Activated naive CD4-positive, alpha-beta T cell treated with anti-CD3 and anti-CD28 coated beads for 36 hours (primary cell): ENCODE results near the gene HOXC6. TPM values are rescaled to one million over a fixed set of nuclear protein-coding genes. Genes with fewer than 3 reads are reported as not detected.
A peak's percentile ranks its signal among the peaks of the same experiment; 100 is the strongest.

Experiments
- CTCF ChIA-PET: fragments of 350-600 bp; sonication (Branson Sonifier 250); formaldehyde crosslinking; loops from one replicate; lab custom pipeline; 2021; ENCODE audit warnings: antibody characterized with exemption; lab: Charles Lee
- DNase-seq: peaks from one replicate; pipeline ENCODE4 v3.0.0-alpha.2; 2020
- H3K27ac Mint-ChIP-seq: one replicate; pipeline ENCODE4 v1.8.0; 2021; ENCODE audit warnings: mild to moderate bottlenecking, mixed read lengths
- H3K27me3 Mint-ChIP-seq: one replicate; pipeline ENCODE4 v1.8.0; 2021; ENCODE audit warnings: low read depth, mixed read lengths
- H3K36me3 Mint-ChIP-seq: one replicate; pipeline ENCODE4 v1.8.0; 2021; ENCODE audit warnings: low read depth, mixed read lengths
- H3K4me1 Mint-ChIP-seq: one replicate; pipeline ENCODE4 v1.8.0; 2021; ENCODE audit warnings: low read depth, mixed read lengths
- H3K4me3 Mint-ChIP-seq: one replicate; pipeline ENCODE4 v1.8.0; 2021; ENCODE audit warnings: mild to moderate bottlenecking, moderate library complexity, mixed read lengths
- H3K9me3 Mint-ChIP-seq: one replicate; pipeline ENCODE4 v1.8.0; 2021; ENCODE audit warnings: mixed read lengths
- intact Hi-C: fragments of 100-400 bp; cut with micrococcal nuclease; formaldehyde crosslinking; loops from one replicate; pipeline ENCODE4 v1.15.1; 2023
- total RNA-seq, 2 experiments: library from RNA; stranded (reverse); gene quantifications; one replicate each; pipeline ENCODE4 v1.2.3, GENCODE V29; 2021

HOXC6 gene
- total RNA-seq, 2 experiments from 2014 or later, result not detected

DNA sequence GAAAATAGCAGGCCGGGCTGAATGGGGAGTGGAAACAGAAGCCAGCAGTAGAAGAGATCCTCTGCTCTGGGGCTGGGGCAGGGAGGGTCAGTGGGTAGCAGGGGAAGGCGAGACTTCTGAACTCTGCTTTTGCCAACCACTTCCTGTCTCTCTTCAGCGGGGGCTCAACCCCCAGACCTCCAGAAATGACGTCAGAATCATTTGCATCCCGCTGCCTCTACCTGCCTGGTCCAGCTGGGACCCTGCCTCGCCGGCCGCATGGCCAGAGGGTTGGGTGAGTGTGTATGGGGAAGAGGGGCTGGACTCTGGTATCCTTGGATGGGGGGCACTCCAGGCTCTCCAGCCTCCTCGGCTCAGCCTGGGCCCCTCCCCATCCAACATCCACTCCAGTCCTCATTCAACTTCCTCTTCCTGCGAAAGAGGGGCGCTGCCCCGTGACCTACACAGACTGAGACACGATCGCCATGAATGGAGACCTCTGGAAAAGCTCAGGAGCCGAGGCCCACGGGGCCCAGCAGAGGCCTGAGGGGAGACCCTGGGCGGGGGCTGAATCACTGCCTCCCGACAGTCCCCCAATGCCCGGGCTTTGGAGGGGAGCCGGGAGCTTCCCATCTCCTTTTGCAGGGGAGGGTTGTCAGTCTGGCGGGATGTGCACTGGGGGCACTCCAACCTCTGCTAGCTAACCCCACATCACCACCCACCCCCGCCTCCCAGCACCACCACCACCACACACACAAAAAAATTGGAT, 24.9 kb downstream of the HOXC6 start:
- Mint-ChIP-seq H3K27ac (no peak overlapping the region), H3K36me3 (no peaks in the 10 kb centered on the region), H3K4me1 (peaks cover 21% of the 10 kb centered on the region), H3K4me3 (peak overlapping the region; percentile 38), H3K27me3 (peaks cover 67% of the 10 kb centered on the region), H3K9me3 (no peaks in the 10 kb centered on the region)
- CTCF ChIA-PET, result interaction anchor here (0.6 to 2.0 kb wide), 4 partner anchors 20 to 155 kb away, joined by 3 to 11 read pairs (median 4); partner anchors contain the start of gene HOXC5
- intact Hi-C loops, result loop anchor here (5.0 kb wide), 2 partner anchors 81 to 101 kb away; partner anchors contain the start of genes HOTAIR, HOXC11 and HOXC12
- DNase-seq, result no peak

DNA sequence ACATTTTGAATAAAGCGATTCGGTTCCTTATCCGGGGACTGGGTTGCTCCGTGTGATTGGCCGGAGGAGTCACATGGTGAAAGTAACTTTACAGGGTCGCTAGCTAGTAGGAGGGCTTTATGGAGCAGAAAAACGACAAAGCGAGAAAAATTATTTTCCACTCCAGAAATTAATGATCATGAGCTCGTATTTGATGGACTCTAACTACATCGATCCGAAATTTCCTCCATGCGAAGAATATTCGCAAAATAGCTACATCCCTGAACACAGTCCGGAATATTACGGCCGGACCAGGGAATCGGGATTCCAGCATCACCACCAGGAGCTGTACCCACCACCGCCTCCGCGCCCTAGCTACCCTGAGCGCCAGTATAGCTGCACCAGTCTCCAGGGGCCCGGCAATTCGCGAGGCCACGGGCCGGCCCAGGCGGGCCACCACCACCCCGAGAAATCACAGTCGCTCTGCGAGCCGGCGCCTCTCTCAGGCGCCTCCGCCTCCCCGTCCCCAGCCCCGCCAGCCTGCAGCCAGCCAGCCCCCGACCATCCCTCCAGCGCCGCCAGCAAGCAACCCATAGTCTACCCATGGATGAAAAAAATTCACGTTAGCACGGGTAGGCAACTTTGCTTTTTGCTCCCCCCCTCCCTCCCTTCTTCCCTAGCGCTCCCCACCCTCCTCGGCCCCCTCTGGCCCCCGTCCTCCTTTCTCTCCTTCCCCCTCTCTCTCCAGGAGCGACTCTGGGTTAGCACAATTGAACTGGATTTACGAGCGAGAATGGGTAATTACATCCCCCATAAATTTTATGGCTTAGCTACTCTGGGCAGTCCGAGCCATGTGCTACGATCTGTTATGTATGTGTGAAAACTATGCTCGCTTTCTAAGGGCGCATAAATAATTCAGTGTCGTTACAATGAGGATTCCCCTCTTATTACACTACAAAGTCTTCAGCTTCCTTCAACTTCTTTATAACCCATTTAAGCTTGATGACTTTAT, 25.8 kb downstream of the HOXC6 start, which contains the start of gene HOXC4:
HOXC4 (plus strand) TSS at position 85 of the 991 bp plus-strand sequence; CDS start at position 173, 88 bp downstream.
- no peak within 1 kb of the TSS for H3K27ac Mint-ChIP-seq
- no peak for DNase-seq
- H3K27me3 Mint-ChIP-seq, result peaks cover 67% of the 10 kb centered on the region
- H3K4me1 Mint-ChIP-seq, result peaks cover 21% of the 10 kb centered on the region
- H3K4me3 Mint-ChIP-seq, result peak within 1 kb of the TSS; percentile 38
- intact Hi-C loops, result loop anchor here (1.0 to 5.0 kb wide), 3 partner anchors 8 to 102 kb away; partner anchors contain the start of genes HOTAIR, HOXC11 and HOXC12
- CTCF ChIA-PET, result interaction anchor here (0.6 to 2.0 kb wide), 4 partner anchors 21 to 154 kb away, joined by 3 to 11 read pairs (median 4); partner anchors contain the start of gene HOXC5
- H3K36me3 Mint-ChIP-seq, result no peaks in the 10 kb centered on the region
- no peaks in the 10 kb centered on the region for H3K9me3 Mint-ChIP-seq

DNA sequence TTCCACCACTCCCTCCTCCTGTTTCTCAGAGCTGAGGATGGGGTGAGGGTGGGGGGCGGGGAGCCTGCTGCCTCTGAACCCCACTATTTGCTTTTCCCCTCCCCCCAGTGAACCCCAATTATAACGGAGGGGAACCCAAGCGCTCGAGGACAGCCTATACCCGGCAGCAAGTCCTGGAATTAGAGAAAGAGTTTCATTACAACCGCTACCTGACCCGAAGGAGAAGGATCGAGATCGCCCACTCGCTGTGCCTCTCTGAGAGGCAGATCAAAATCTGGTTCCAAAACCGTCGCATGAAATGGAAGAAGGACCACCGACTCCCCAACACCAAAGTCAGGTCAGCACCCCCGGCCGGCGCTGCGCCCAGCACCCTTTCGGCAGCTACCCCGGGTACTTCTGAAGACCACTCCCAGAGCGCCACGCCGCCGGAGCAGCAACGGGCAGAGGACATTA, 26.5 kb downstream of the HOXC6 start:
- Mint-ChIP-seq H3K4me1 (peaks cover 21% of the 10 kb centered on the region), H3K36me3 (no peaks in the 10 kb centered on the region), H3K4me3 (no peak overlapping the region), H3K27me3 (peaks cover 69% of the 10 kb centered on the region), H3K27ac (no peak overlapping the region), H3K9me3 (no peaks in the 10 kb centered on the region)
- CTCF ChIA-PET, result no interaction called here
- no peak for DNase-seq
- intact Hi-C loops, result loop anchor here (1.0 to 5.0 kb wide), 3 partner anchors 8 to 102 kb away; partner anchors contain the start of genes HOTAIR, HOXC11 and HOXC12

DNA sequence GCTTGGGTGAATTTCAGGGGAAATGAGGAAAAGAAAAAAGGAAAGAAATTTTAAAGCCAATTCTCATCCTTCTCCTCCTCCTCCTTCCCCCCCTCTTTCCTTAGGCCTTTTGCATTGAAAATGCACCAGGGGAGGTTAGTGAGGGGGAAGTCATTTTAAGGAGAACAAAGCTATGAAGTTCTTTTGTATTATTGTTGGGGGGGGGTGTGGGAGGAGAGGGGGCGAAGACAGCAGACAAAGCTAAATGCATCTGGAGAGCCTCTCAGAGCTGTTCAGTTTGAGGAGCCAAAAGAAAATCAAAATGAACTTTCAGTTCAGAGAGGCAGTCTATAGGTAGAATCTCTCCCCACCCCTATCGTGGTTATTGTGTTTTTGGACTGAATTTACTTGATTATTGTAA, 27.3 kb downstream of the HOXC6 start:
- no peak for DNase-seq
- Mint-ChIP-seq H3K27ac (no peak overlapping the region), H3K27me3 (peaks cover 67% of the 10 kb centered on the region), H3K4me3 (no peak overlapping the region), H3K4me1 (peaks cover 21% of the 10 kb centered on the region), H3K36me3 (no peaks in the 10 kb centered on the region), H3K9me3 (no peaks in the 10 kb centered on the region)
- intact Hi-C loops, result no loop called here
- CTCF ChIA-PET, result interaction anchor here (1.0 to 1.3 kb wide), 3 partner anchors 23 to 158 kb away, joined by 4 to 5 read pairs (median 5); no protein-coding TSS in a partner anchor

DNA sequence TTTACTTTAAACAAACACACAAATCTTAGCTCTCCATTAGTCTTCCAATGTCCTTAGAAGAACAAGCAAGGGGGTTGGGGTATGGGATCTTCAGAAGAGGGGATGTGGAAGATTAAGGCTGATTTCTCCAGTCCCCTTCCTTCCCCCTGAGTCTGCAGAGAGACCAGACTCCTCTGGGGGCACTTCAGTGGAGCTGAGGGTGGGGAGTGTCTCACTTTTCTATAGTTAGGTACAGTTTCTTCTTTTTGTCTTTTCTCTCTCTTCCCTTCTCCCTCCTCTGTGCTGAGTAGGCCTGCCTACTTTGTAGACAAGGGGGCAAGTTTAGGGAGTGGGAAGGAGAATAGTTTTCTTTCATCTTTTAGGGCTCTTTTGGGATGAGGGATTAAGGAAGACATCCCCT, 27.9 kb downstream of the HOXC6 start:
- H3K27ac Mint-ChIP-seq, result no peak overlapping the region
- CTCF ChIA-PET, result interaction anchor here (0.6 to 1.3 kb wide), 4 partner anchors 24 to 164 kb away, joined by 4 to 5 read pairs (median 5); no protein-coding TSS in a partner anchor
- intact Hi-C loops, result no loop called here

DNA sequence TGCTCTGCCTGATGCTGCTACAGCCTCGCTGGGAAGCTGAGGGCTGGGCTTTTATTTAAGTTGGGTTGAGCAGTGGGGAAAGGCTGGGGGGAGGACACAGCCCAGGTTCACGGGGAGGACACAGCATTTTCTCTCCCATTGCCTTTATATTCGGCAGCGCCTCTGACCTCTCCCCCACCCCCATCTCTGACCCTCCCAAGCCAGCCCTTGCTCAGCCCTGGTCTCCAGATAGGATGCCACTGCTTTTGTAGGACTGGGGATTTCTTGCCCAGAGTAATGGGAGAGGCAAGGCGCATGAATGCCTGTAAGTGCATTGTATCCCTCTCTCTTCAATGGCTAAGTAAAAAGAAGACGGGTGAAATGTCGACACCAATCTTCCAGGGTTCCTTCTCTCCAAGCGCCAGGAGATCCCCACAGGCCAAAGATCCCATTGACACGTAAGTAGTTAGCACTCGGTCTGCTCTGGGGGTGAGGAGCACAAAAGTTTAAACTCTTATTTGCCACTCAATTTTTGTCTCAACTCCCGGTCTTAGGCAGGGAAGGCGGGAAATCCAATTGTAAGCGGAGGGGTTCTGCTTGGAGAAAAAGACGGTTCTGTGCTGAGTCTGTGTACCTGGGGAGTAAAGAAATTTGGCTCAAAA, 30.0 kb downstream of the HOXC6 start:
- intact Hi-C loops, result no loop called here
- CTCF ChIA-PET, result interaction anchor here (0.9 kb wide), 1 partner anchor 26 kb away, joined by 5 read pairs; no protein-coding TSS in a partner anchor

More for the DNA sequence above, 27.9 kb downstream of the HOXC6 start:
- H3K4me1 Mint-ChIP-seq, result peaks cover 21% of the 10 kb centered on the region
- H3K9me3 Mint-ChIP-seq, result no peaks in the 10 kb centered on the region
- H3K27me3 Mint-ChIP-seq, result peaks cover 67% of the 10 kb centered on the region
- no peak for DNase-seq
- H3K4me3 Mint-ChIP-seq, result no peak overlapping the region
- no peaks in the 10 kb centered on the region for H3K36me3 Mint-ChIP-seq

DNA sequence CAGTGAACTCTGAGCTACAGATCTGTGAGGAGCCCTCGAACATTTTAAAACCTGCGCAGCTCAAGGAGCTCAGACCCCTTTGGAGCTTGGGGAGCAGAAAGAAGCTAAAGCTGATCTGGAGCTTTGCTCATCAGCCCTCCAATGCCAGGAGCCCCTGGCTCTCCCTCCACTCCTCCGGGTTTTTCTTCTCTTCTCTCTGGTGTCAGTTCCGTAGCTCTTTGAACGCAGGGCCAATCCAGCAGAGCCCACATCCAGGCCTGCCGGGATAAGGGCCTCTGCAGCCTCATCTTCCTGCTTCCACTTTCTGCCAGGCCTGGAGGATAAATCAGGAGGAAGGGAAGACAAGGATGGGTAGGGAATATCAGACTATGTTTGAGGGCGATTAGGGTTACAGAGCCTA, 31.4 kb downstream of the HOXC6 start:
- CTCF ChIA-PET, result no interaction called here
- no peaks in the 10 kb centered on the region for H3K4me1 Mint-ChIP-seq
- H3K9me3 Mint-ChIP-seq, result no peaks in the 10 kb centered on the region
- H3K36me3 Mint-ChIP-seq, result no peaks in the 10 kb centered on the region
- peaks cover 59% of the 10 kb centered on the region for H3K27me3 Mint-ChIP-seq
- H3K27ac Mint-ChIP-seq, result no peak overlapping the region
- H3K4me3 Mint-ChIP-seq, result no peak overlapping the region
- no peak for DNase-seq
- intact Hi-C loops, result no loop called here

More for the DNA sequence above, 30.0 kb downstream of the HOXC6 start:
- Mint-ChIP-seq H3K36me3 (no peaks in the 10 kb centered on the region), H3K4me3 (no peak overlapping the region), H3K9me3 (no peaks in the 10 kb centered on the region), H3K27ac (no peak overlapping the region), H3K27me3 (peaks cover 58% of the 10 kb centered on the region), H3K4me1 (peaks cover 7% of the 10 kb centered on the region)
- no peak for DNase-seq

DNA sequence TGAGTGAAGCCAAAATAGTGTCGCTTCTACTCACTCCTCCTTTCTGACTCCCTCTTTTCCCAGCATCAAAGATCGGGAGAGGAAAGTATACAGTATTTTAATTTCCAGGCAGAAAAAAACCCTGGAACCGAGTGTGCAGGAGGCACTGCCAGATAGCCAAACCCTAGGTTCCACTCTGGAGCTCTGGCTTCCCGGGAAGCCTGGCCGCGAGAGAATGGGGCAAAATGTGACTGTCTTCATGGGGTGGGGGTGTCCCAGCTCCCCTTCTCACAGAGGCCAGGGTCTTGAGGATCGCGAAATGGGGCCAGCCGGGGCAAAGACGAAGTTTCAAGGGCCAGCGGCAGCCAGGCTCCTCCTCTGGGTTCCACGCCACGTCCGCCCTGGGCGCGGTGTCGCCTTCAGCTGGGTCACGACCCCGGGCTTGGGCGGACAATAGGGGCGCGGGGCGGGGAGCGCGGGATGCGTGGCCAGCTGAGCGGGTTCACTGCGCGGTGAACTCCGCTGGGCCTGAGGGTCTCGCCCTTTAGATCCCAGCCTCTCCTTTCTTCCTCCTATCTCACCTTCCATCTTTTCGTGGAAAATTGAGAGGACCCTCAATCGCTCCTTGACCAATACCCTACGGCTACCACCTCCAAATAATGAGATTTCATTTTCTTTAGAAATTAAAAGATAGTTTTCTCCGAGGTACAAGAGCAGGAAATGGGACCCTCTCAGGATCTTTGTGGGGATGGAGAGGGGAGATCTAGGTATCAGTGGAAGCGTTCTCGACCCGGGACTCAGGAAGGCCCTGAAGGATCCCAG, 32.1 kb downstream of the HOXC6 start:
- H3K27ac Mint-ChIP-seq, result no peak overlapping the region
- CTCF ChIA-PET, result interaction anchor here (0.9 kb wide), 1 partner anchor 166 kb away, joined by 3 read pairs; no protein-coding TSS in a partner anchor
- peaks cover 56% of the 10 kb centered on the region for H3K27me3 Mint-ChIP-seq
- DNase-seq, result no peak
- no peaks in the 10 kb centered on the region for H3K4me1 Mint-ChIP-seq
- no peaks in the 10 kb centered on the region for H3K36me3 Mint-ChIP-seq
- intact Hi-C loops, result no loop called here
- H3K9me3 Mint-ChIP-seq, result no peaks in the 10 kb centered on the region
- no peak overlapping the region for H3K4me3 Mint-ChIP-seq

DNA sequence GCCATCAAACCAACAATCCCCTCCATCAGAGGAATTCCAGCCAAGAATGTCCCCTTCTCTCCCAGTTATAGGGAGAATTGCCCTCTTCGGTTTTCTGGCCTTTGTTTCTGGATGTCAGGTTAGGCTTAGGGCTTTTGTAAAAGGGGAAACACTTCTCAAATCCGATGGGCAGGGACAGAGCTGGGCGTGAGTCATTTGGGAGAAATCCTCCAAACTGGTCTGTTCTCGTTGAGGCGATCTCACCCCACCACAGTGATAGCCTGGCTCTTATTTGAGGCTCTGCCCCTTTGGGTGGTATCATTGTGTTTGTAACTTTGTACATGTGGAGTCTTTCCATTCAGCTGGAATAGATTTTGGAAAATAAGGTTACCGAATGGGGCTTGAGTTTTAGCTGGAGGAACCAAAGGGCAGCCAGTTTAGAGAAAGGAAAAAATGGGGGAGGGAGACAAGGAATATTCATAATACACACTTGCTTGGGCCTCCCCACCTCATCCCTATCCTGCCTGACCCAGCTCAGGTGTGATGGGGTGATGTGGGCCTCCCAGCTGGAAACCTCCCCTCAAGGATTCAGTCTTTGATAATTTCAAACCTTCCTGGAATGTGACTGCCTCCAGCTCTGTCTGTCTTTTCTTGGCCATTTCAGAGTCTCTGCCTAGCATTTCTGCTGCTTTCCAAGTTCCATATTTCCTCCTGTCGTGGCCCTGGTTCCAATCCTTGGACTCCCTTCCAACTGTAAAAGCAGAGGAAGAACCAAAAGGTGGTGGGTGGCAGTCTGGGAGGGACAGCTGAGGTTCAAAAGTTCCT, 32.9 kb downstream of the HOXC6 start:
- CTCF ChIA-PET, result interaction anchor here (0.6 to 0.9 kb wide), 3 partner anchors 29 to 165 kb away, joined by 3 to 4 read pairs (median 3); partner anchors contain the start of gene HOXC10
- H3K27me3 Mint-ChIP-seq, result peaks cover 61% of the 10 kb centered on the region

DNA sequence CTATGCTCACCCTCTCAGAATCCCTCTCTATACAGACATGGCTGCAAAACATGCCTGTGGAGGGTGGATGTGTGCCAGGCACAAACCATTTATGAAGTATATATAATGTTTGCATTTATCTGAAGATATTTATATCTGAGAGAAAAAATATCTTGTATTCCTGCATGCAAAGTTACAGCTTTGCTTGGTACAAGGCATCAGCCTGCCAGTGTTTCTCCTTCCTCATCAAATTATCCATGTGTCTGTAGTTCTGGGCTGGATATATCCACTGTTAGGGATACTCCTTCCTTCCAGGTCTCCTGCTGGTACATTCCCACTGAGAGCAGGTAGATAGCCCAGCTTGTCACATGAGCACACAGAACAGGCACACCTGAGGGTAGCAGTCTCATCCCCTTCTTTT, 37.4 kb downstream of the HOXC6 start:
- no peak for DNase-seq
- intact Hi-C loops, result no loop called here
- Mint-ChIP-seq H3K4me3 (no peak overlapping the region), H3K27me3 (peaks cover 33% of the 10 kb centered on the region), H3K4me1 (no peaks in the 10 kb centered on the region), H3K9me3 (no peaks in the 10 kb centered on the region), H3K27ac (no peak overlapping the region), H3K36me3 (no peaks in the 10 kb centered on the region)
- CTCF ChIA-PET, result interaction anchor here (0.6 to 1.6 kb wide), 6 partner anchors 33 to 179 kb away, joined by 3 to 8 read pairs (median 3); partner anchors contain the start of gene HOXC5

More for the DNA sequence above, 32.9 kb downstream of the HOXC6 start:
- Mint-ChIP-seq H3K27ac (no peak overlapping the region), H3K9me3 (no peaks in the 10 kb centered on the region), H3K36me3 (no peaks in the 10 kb centered on the region), H3K4me3 (no peak overlapping the region), H3K4me1 (no peaks in the 10 kb centered on the region)
- intact Hi-C loops, result no loop called here
- DNase-seq, result no peak
